GM12872 (cell line): ENCODE measurements around the gene DNAAF8.

Experiments
- CTCF ChIP-seq: IDR thresholded peaks from 3 replicates; pipeline ENCODE4 v1.5.1; 2011; ENCODE audit warnings: low read depth, mild to moderate bottlenecking, low read length, moderate library complexity; ENCODE audit not compliant: insufficient read depth

DNAAF8 gene

GRCh38 chr16:4766875-4767628 lies 32.7 kb downstream of the DNAAF8 start, which contains the start of gene ZNF500:
Gene ZNF500, minus strand, starts transcription at chr16:4767162. Its CDS starts 1,184 bp downstream, at chr16:4765978.
- no peak for TF ChIP-seq CTCF

- no peak for TF ChIP-seq CTCF
Observed at GRCh38 chr16:4767872-4768548, 33.7 kb downstream of the DNAAF8 start.

- no peak for TF ChIP-seq CTCF
Observed at GRCh38 chr16:4768549-4769305, 34.4 kb downstream of the DNAAF8 start.

GRCh38 chr16:4769306-4769638 lies 34.9 kb downstream of the DNAAF8 start:
- TF ChIP-seq CTCF = no peak

- TF ChIP-seq CTCF = no peak
Observed at GRCh38 chr16:4771646-4772045, 37.3 kb downstream of the DNAAF8 start.

- TF ChIP-seq CTCF = no peak
Observed at GRCh38 chr16:4772351-4772750, 38.0 kb downstream of the DNAAF8 start.

- no peak for TF ChIP-seq CTCF
Observed at GRCh38 chr16:4775005-4775404, 40.7 kb downstream of the DNAAF8 start.
